NB4 (cell line): ENCODE measurements around the gene SLC17A5.
"Not testable (repeated sequence)": the region's sequence is repeated elsewhere in the genome, so short reads cannot be mapped to it uniquely, and the experiment has no call there.

Experiments
- DNase-seq: peaks from one replicate; pipeline ENCODE4 v3.0.0; 2010; ENCODE audit warnings: low read depth
- H3K4me3 ChIP-seq: one replicate; pipeline ENCODE4 v1.5.1; 2011; ENCODE audit warnings: mild to moderate bottlenecking, low read depth, low read length, moderate library complexity
- CTCF ChIP-seq: IDR thresholded peaks from one replicate; pipeline ENCODE4 v1.5.1; 2012; ENCODE audit warnings: low read depth, low read length
- MYC ChIP-seq: IDR thresholded peaks from 2 replicates; pipeline ENCODE4 v1.6.1; 2011; ENCODE audit warnings: low read depth, low read length
- POLR2A ChIP-seq: IDR thresholded peaks from 2 replicates; pipeline ENCODE4 v1.6.1; 2011; ENCODE audit warnings: mild to moderate bottlenecking; ENCODE audit not compliant: insufficient read length; ENCODE audit errors: extremely low read depth
- TF ChIP-seq, protein P1 (sequence below): IDR thresholded peaks from 2 replicates; pipeline ENCODE4 v1.6.1; 2011; ENCODE audit warnings: low read depth, low read length

Gene SLC17A5

GRCh38 chr6:73680289-73680918 is 26.6 kb upstream of the SLC17A5 start:
- TF ChIP-seq CTCF (no peak), MYC (no peak), POLR2A (no peak)
- TF ChIP-seq, protein P1, sequence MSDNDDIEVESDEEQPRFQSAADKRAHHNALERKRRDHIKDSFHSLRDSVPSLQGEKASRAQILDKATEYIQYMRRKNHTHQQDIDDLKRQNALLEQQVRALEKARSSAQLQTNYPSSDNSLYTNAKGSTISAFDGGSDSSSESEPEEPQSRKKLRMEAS, result no peak
- DNase-seq, result no peak
- no peak overlapping the region for H3K4me3 ChIP-seq

GRCh38 chr6:73679846-73680245 is 26.1 kb upstream of the SLC17A5 start:
- not testable (repeated sequence) for DNase-seq, H3K4me3 ChIP-seq

DNA sequence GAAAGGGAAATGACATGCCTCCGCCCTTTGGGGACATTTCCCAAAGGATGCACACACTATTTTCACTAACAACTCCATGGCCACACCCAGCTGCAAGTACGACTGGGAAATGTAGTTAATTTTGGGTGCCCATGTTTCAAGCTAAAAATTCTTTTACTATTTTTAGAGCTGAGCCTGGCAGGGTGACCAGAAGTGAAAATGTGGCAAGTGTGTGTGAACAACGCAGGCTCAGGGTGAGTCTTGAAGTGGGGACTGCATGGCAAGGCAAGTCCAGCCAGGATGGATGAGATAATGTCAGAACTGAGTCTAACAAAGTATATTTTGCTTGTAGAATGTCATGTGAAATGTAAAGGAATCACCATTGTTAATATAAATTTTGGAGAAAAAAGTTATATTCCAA is 25.2 kb upstream of the SLC17A5 start:
- DNase-seq, result no peak
- no peak overlapping the region for H3K4me3 ChIP-seq
- TF ChIP-seq MYC (no peak), CTCF (no peak), POLR2A (no peak)
- TF ChIP-seq, protein P1, result no peak

GRCh38 chr6:73675466-73676098 is 21.8 kb upstream of the SLC17A5 start:
- peak; percentile 74 for DNase-seq
- TF ChIP-seq POLR2A, result no peak
- TF ChIP-seq CTCF, result peak; percentile 93

DNA sequence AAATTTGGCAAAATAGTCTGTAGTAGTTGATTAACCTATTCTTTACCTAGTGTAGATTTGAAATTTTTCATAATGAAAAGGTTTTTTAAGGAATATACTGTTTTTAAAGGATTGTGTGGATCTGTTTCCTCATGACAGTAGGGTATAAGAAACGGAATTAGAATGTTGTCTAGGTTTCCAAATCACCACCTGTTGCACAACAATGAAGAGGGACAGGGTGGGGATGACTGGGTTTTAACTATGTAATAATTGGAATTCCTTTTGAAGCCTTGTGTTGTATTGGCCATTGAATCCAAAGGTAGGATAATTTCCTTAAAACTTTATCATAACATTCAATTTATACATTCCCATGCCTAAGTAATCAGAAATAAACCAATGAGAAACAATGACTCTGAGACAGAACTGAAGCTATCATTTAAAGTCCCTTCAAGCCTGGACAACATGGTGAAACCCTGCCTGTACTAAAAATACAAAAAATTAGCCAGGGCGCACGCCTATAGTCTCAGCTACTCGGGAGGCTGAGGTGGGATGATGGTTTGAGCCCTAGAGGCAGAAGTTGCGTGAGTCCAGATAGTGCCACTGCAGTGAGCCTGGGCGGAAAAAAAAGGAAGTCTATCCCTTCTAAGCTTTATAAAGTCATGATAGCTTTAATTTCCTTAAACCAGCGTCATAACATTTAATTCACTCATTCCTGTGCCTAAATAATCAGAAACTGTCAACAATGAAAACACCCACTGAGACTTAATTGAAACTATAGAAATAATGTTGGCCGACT is 18.3 kb upstream of the SLC17A5 start:
- peak; percentile 28 for DNase-seq
- no peak for TF ChIP-seq POLR2A
- no peak for TF ChIP-seq MYC
- no peak for TF ChIP-seq CTCF
- TF ChIP-seq, protein P1, result no peak
- no peak overlapping the region for H3K4me3 ChIP-seq

More at GRCh38 chr6:73675466-73676098, 21.8 kb upstream of the SLC17A5 start:
- no peak overlapping the region for H3K4me3 ChIP-seq

DNA sequence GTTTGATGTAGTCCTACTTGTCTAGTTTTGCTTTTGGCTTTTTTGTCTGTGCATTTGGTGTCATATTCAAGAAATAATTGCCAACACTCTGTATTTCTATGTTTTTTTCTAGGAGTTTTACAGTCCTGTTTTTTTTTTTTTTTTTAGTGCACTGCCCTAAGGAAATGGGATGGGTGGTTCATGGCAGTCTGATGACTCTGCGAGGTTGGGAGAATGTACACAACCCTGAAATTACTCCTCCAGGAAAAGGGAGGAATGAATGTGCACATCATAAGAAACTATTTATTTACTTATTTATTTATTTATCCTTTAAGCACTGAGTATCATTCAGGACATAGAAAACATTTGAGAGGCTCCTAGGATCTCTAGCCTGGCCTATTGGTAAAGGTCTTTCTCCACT is 15.2 kb upstream of the SLC17A5 start:
- TF ChIP-seq, protein P1, result no peak
- TF ChIP-seq CTCF (no peak), POLR2A (no peak), MYC (no peak)
- no peak for DNase-seq
- no peak overlapping the region for H3K4me3 ChIP-seq
